H1 (cell line): ENCODE results near the gene OLIG2. TPM values are rescaled to one million over a fixed set of nuclear protein-coding genes. Genes with fewer than 3 reads are reported as not detected.

ENCODE experiments used
- CTCF ChIA-PET: fragments of 300-600 bp; sonication (Branson Sonifier 250); formaldehyde crosslinking; loops from one replicate; lab custom pipeline; 2021; ENCODE audit not compliant: partially characterized antibody; lab: Charles Lee
- POLR2A ChIA-PET: fragments of 300-600 bp; sonication (Branson Sonifier 250); formaldehyde crosslinking; loops from one replicate; lab custom pipeline; 2021; ENCODE audit warnings: inconsistent platforms; ENCODE audit not compliant: partially characterized antibody; lab: Charles Lee
- DNase-seq, 2 experiments: peaks; one replicate each; pipeline versions ENCODE4 v3.0.0 to v3.0.0-alpha.2; 2010 to 2022; ENCODE audit warnings: low spot score in 2 of 2, low read depth in 1 of 2, mixed read lengths in 1 of 2
- FAIRE-seq: peaks from 2 replicates; lab custom pipeline; 2011; peaks lifted over from hg19 to GRCh38; lab: Jason Lieb, UNC
- H2AFZ ChIP-seq: 2 replicates; pipeline ENCODE4 v1.8.1; 2012; ENCODE audit warnings: low read length, inconsistent platforms
- H2AK5ac ChIP-seq: 2 replicates; pipeline ENCODE4 v1.6.1; 2013; ENCODE audit warnings: low read depth, low read length
- H2BK120ac ChIP-seq: replicated peaks from 2 replicates; pipeline ENCODE3; 2013; ENCODE audit warnings: low read depth, low read length, inconsistent platforms
- H2BK12ac ChIP-seq: 2 replicates; pipeline ENCODE4 v1.6.1; 2013; ENCODE audit warnings: low read depth, low read length
- H2BK15ac ChIP-seq: 2 replicates; pipeline ENCODE4 v1.6.1; 2013; ENCODE audit warnings: low read length
- H2BK20ac ChIP-seq: 2 replicates; pipeline ENCODE4 v1.6.1; 2013; ENCODE audit warnings: low read length
- H2BK5ac ChIP-seq: 2 replicates; pipeline ENCODE4 v1.6.1; 2013; ENCODE audit warnings: low read depth, low read length
- H3K14ac ChIP-seq: 2 replicates; pipeline ENCODE4 v1.6.1; 2013; ENCODE audit warnings: inconsistent platforms; ENCODE audit not compliant: insufficient read length
- H3K18ac ChIP-seq: 2 replicates; pipeline ENCODE4 v1.6.1; 2013; ENCODE audit warnings: low read length; ENCODE audit errors: extremely low read depth
- H3K23ac ChIP-seq: 2 replicates; pipeline ENCODE4 v1.6.1; 2013; ENCODE audit warnings: inconsistent platforms; ENCODE audit not compliant: insufficient read length
- H3K23me2 ChIP-seq: 2 replicates; pipeline ENCODE4 v1.6.1; 2013; ENCODE audit warnings: low read depth, low read length
- H3K27ac ChIP-seq: 2 replicates; pipeline ENCODE4 v1.6.1; 2011; ENCODE audit warnings: low read depth, low read length, inconsistent platforms
- H3K27me3 ChIP-seq, 4 experiments: replicated peaks in 1 of 4; 1 replicate in 1 of 4; 2 replicates in 3 of 4; pipeline versions ENCODE4 v1.6.1 to v1.8.1; 2011 to 2013; ENCODE audit warnings: low read length in 3 of 4, mild to moderate bottlenecking in 3 of 4, inconsistent platforms in 2 of 4, mixed read lengths in 2 of 4, moderate library complexity in 1 of 4; ENCODE audit not compliant: control insufficient read depth in 3 of 4, insufficient read depth in 3 of 4; ENCODE audit errors: extremely low read depth in 1 of 4
- H3K36me3 ChIP-seq, 4 experiments: 2 replicates each; pipeline versions ENCODE4 v1.6.1 to v1.8.1; 2011 to 2013; ENCODE audit warnings: mild to moderate bottlenecking in 4 of 4, low read length in 3 of 4, moderate library complexity in 2 of 4, control low read depth in 1 of 4, inconsistent platforms in 1 of 4; ENCODE audit not compliant: insufficient read depth in 4 of 4, control insufficient read depth in 2 of 4
- H3K4ac ChIP-seq: replicated peaks from 2 replicates; pipeline ENCODE3; 2013; ENCODE audit warnings: low read length, low read depth, mixed read lengths, inconsistent platforms; ENCODE audit not compliant: insufficient read length
- H3K4me1 ChIP-seq, 4 experiments: replicated peaks in 1 of 4; 1 replicate in 1 of 4; 2 replicates in 3 of 4; pipeline versions ENCODE4 v1.6.1 to v1.8.1; 2011 to 2013; ENCODE audit warnings: low read length in 3 of 4, inconsistent platforms in 2 of 4, mixed read lengths in 1 of 4; ENCODE audit not compliant: insufficient read depth in 4 of 4, control insufficient read depth in 3 of 4
- H3K4me2 ChIP-seq, 2 experiments: 2 replicates each; pipeline versions ENCODE4 v1.6.1 to v1.8.1; 2011 to 2013; ENCODE audit warnings: low read depth in 2 of 2, low read length in 2 of 2, control low read depth in 1 of 2, inconsistent platforms in 1 of 2, mild to moderate bottlenecking in 1 of 2; ENCODE audit not compliant: insufficient read depth in 1 of 2
- H3K4me3 ChIP-seq, 4 experiments: fragments of 200-600, 300-600 bp in 1 of 4; sonication (generic), shearing (Covaris generic), sonication (Bioruptor Twin) in 1 of 4; 2 replicates each; pipeline versions ENCODE4 v1.5.1 to v1.8.1; 2011 to 2016; ENCODE audit warnings: low read length in 4 of 4, low read depth in 3 of 4, control low read depth in 2 of 4, inconsistent platforms in 2 of 4, mild to moderate bottlenecking in 2 of 4, mixed read lengths in 1 of 4, moderate library complexity in 1 of 4; ENCODE audit not compliant: insufficient read depth in 2 of 4; ENCODE audit errors: extremely low read depth in 1 of 4
- H3K56ac ChIP-seq: replicated peaks from 2 replicates; pipeline ENCODE3; 2013; ENCODE audit warnings: low read depth, mild to moderate bottlenecking, mixed read lengths, low read length, inconsistent platforms; ENCODE audit not compliant: insufficient read length
- H3K79me1 ChIP-seq: 2 replicates; pipeline ENCODE4 v1.6.1; 2013; ENCODE audit warnings: low read depth, low read length, control low read depth
- H3K79me2 ChIP-seq, 2 experiments: 2 replicates each; pipeline versions ENCODE4 v1.6.1 to v1.8.1; 2012 to 2013; ENCODE audit warnings: low read length in 2 of 2, mild to moderate bottlenecking in 2 of 2, inconsistent platforms in 1 of 2; ENCODE audit not compliant: insufficient read depth in 2 of 2, control insufficient read depth in 1 of 2
- H3K9ac ChIP-seq, 4 experiments: replicated peaks in 1 of 4; 1 replicate in 1 of 4; 2 replicates in 3 of 4; pipeline versions ENCODE4 v1.6.1 to v1.8.1; 2011 to 2013; ENCODE audit warnings: low read depth in 3 of 4, low read length in 3 of 4, control low read depth in 2 of 4, mild to moderate bottlenecking in 2 of 4, moderate library complexity in 2 of 4, inconsistent platforms in 1 of 4; ENCODE audit errors: extremely low read depth in 1 of 4
- H3K9me3 ChIP-seq, 2 experiments: 2 replicates each; pipeline versions ENCODE4 v1.6.1 to v1.8.1; 2012 to 2013; ENCODE audit warnings: mild to moderate bottlenecking in 2 of 2, moderate library complexity in 2 of 2, control low read depth in 1 of 2, inconsistent platforms in 1 of 2, low read depth in 1 of 2, low read length in 1 of 2, mixed read lengths in 1 of 2; ENCODE audit not compliant: insufficient read depth in 2 of 2
- H4K20me1 ChIP-seq, 2 experiments: replicated peaks in 1 of 2; 2 replicates each; pipeline versions ENCODE3 to v1.8.1; 2011 to 2013; ENCODE audit warnings: inconsistent platforms in 2 of 2, low read length in 2 of 2, mild to moderate bottlenecking in 1 of 2; ENCODE audit not compliant: insufficient read depth in 2 of 2, control insufficient read depth in 1 of 2
- H4K5ac ChIP-seq: 2 replicates; pipeline ENCODE4 v1.6.1; 2013; ENCODE audit warnings: low read length, low read depth, mixed read lengths, inconsistent platforms; ENCODE audit not compliant: insufficient read length
- H4K8ac ChIP-seq: 2 replicates; pipeline ENCODE4 v1.8.0; 2013; ENCODE audit warnings: mild to moderate bottlenecking, moderate library complexity, low read length, inconsistent platforms; ENCODE audit not compliant: insufficient read depth; ENCODE audit errors: extremely low read depth
- H4K91ac ChIP-seq: replicated peaks from 2 replicates; pipeline ENCODE3; 2013; ENCODE audit warnings: low read length, mixed read lengths, inconsistent platforms; ENCODE audit not compliant: insufficient read length
- CBX5 ChIP-seq: fragments of 300-800, 300-1000 bp; sonication (generic); IDR thresholded peaks from 2 replicates; pipeline ENCODE4 v1.7.1; 2016; ENCODE audit warnings: antibody characterized with exemption, low read length, low read depth
- CBX8 ChIP-seq: fragments of 300-800, 300-1000 bp; sonication (generic); IDR thresholded peaks from 2 replicates; pipeline ENCODE4 v1.7.1; 2016; ENCODE audit warnings: low read depth, low read length, borderline replicate concordance
- CTBP2 ChIP-seq: IDR thresholded peaks from 2 replicates; pipeline ENCODE4 v1.7.0; 2011; ENCODE audit warnings: borderline replicate concordance, mild to moderate bottlenecking, moderate library complexity, mixed read lengths, low read length; ENCODE audit not compliant: insufficient read depth, insufficient read length
- KDM4A ChIP-seq: IDR thresholded peaks from one replicate; pipeline ENCODE4 v1.7.1; 2012; ENCODE audit warnings: low read depth, mild to moderate bottlenecking, moderate library complexity, low read length, inconsistent platforms; ENCODE audit not compliant: severe bottlenecking
- MAX ChIP-seq: IDR thresholded peaks from 2 replicates; pipeline ENCODE4 v1.6.1; 2012; ENCODE audit warnings: inconsistent platforms
- RXRA ChIP-seq: IDR thresholded peaks from 2 replicates; pipeline ENCODE4 v1.6.1; 2011; ENCODE audit warnings: low read depth, mild to moderate bottlenecking, low read length, moderate library complexity; ENCODE audit not compliant: insufficient read depth
- SAP30 ChIP-seq: fragments of 300-600 bp; sonication (generic); IDR thresholded peaks from 2 replicates; pipeline ENCODE4 v1.7.1; 2012; ENCODE audit warnings: low read length, moderate library complexity, mild to moderate bottlenecking, inconsistent platforms; ENCODE audit not compliant: insufficient read depth, insufficient replicate concordance
- SIN3A ChIP-seq, 2 experiments: IDR thresholded peaks in 1 of 2; conservative IDR thresholded peaks in 1 of 2; 2 replicates each; pipeline ENCODE4 v1.6.1; 2011 to 2012; ENCODE audit warnings: low read length in 2 of 2, improper control_type of control experiment in 1 of 2, low read depth in 1 of 2, mild to moderate bottlenecking in 1 of 2
- SIRT6 ChIP-seq: IDR thresholded peaks from one replicate; pipeline ENCODE4 v1.7.1; 2012; ENCODE audit warnings: low read length, inconsistent platforms
- SP2 ChIP-seq: IDR thresholded peaks from 2 replicates; pipeline ENCODE4 v1.6.1; 2012; ENCODE audit warnings: mild to moderate bottlenecking, low read length, inconsistent platforms
- TEAD4 ChIP-seq: IDR thresholded peaks from 2 replicates; pipeline ENCODE4 v1.6.1; 2012; ENCODE audit warnings: low read depth, low read length, inconsistent platforms, mixed read lengths
- USF2 ChIP-seq: IDR thresholded peaks from 2 replicates; pipeline ENCODE4 v1.6.1; 2011; ENCODE audit warnings: low read length, improper control_type of control experiment
- WGBS, 2 experiments: shearing (Covaris generic) in 1 of 2; methylation state at CpG; one replicate each; pipeline versions ENCODE4 v1.1.6 to v1.1.7; 2013 to 2015; ENCODE audit warnings: low lambda C conversion rate in 2 of 2, mixed read lengths in 2 of 2, inconsistent platforms in 1 of 2, low coverage in 1 of 2, missing lambda C conversion rate in 1 of 2; ENCODE audit not compliant: insufficient replicate concordance in 2 of 2, insufficient coverage in 1 of 2, insufficient read length in 1 of 2; ENCODE audit errors: extremely low coverage in 1 of 2, missing lambda C conversion rate in 1 of 2; 5-methylcytosine and 5-hydroxymethylcytosine counted together
- polyA plus RNA-seq, 7 experiments: library from polyadenylated mRNA; depleted of rRNA in 3 of 7; stranded (reverse) in 5 of 7; unstranded in 2 of 7; fragments of >200 nt in 5 of 7; fragments of 200-250 nt in 2 of 7; gene quantifications; 1 replicate in 5 of 7; 2 replicates in 1 of 7; 4 replicates in 1 of 7; pipeline versions ENCODE4 v1.2.1 to v1.2.3, GENCODE V29; 2011 to 2013; ENCODE audit warnings: missing spikeins in 2 of 7, mixed read lengths in 2 of 7
- total RNA-seq: library from RNA; stranded (reverse); fragmentation: NEBNext Ultra II Directional; extraction: Animal tissue kit (Norgen Biotek cat#: 25700); gene quantifications from 2 replicates; pipeline ENCODE4 v1.2.1, GENCODE V29; 2021

The OLIG2 gene
- total and polyA plus RNA-seq, 2 of the 8 experiments (the other 6 are each of a cell fraction or from before 2014, with no cell fraction given): 0.79 TPM; not detected in 1

- H3K36me3 ChIP-seq: no peaks in the 10 kb centered on the region
- H3K79me1 ChIP-seq: no peaks in the 10 kb centered on the region
- H3K9ac ChIP-seq: no peak overlapping the region
- no peak overlapping the region for H2BK12ac ChIP-seq
- 73% methylated on average over 3 of the region's 3 CpGs; no CpG with 5 or more reads in 1 of the 2 experiments for WGBS, 2 experiments
- H4K8ac ChIP-seq: no peak overlapping the region
- no peak overlapping the region for H3K14ac ChIP-seq
- H3K56ac ChIP-seq: no peak overlapping the region
- no peak overlapping the region for H3K4me3 ChIP-seq
- peaks cover 3 to 28% (median 21%) of the 10 kb centered on the region in 4 experiments for H3K4me1 ChIP-seq
- no peak overlapping the region for H4K91ac ChIP-seq
- H2BK5ac ChIP-seq: no peak overlapping the region
- H2BK15ac ChIP-seq: no peak overlapping the region
- H3K9me3 ChIP-seq: no peaks in the 10 kb centered on the region
- no peak overlapping the region for H2BK120ac ChIP-seq
- H3K18ac ChIP-seq: no peak overlapping the region
- H4K20me1 ChIP-seq: peaks cover 4 to 7% of the 10 kb centered on the region in 2 experiments
- no peak for DNase-seq
- no peak overlapping the region for H4K5ac ChIP-seq
- H2BK20ac ChIP-seq: no peak overlapping the region
- H3K27me3 ChIP-seq: peaks cover 32 to 47% (median 37%) of the 10 kb centered on the region in 4 experiments
- no peaks in the 10 kb centered on the region for H3K79me2 ChIP-seq
- FAIRE-seq: no peak
- H3K27ac ChIP-seq: no peak overlapping the region
- no peak overlapping the region for H3K23ac ChIP-seq
- H3K4me2 ChIP-seq: no peak overlapping the region
- ChIA-PET POLR2A (no interaction called here), CTCF (interaction anchor here (1.1 to 1.5 kb wide), 2 partner anchors 10 to 94 kb away, joined by 4 to 5 read pairs; no protein-coding TSS in a partner anchor)
- no peak overlapping the region for H2AFZ ChIP-seq
- H3K4ac ChIP-seq: no peak overlapping the region
- H2AK5ac ChIP-seq: no peak overlapping the region
- H3K23me2 ChIP-seq: no peaks in the 10 kb centered on the region; the same call in 1 of the 2 replicates
- no peak for TF ChIP-seq SIRT6
- TF ChIP-seq KDM4A: no peak
- no peak for TF ChIP-seq MAX
- no peak for TF ChIP-seq CTBP2
- no peak for TF ChIP-seq CBX5
- no peak for TF ChIP-seq SP2
- TF ChIP-seq RXRA: no peak
- no peak for TF ChIP-seq CBX8
- no peak for TF ChIP-seq USF2
- no peak for TF ChIP-seq SAP30
- no peak for TF ChIP-seq SIN3A (conservative IDR thresholded peaks at IDR 0.05 in 1 of 2, IDR thresholded peaks at IDR 0.05 in 1 of 2; ENCODE audit: low read depth in 1 of 2, low read length in 2 of 2)
- TF ChIP-seq TEAD4: no peak
These were observed 11.8 kb downstream of the OLIG2 start for GRCh38 chr21:33037501-33037900.
